Mesenchymal stem cell (in vitro differentiated cells and primary cell): Measurements from ENCODE around the gene KCNT1.

Source experiments
- DNase-seq: peaks from one replicate; pipeline ENCODE4 v3.0.0-alpha.2; 2013
- H2AFZ ChIP-seq: one replicate; pipeline ENCODE4 v1.6.1; 2013; ENCODE audit warnings: low read depth, mild to moderate bottlenecking, control low read depth, inconsistent platforms, low read length, moderate library complexity
- H2AK5ac ChIP-seq: 2 replicates; pipeline ENCODE4 v1.6.1; 2013; ENCODE audit warnings: low read length, moderate library complexity, mild to moderate bottlenecking, inconsistent platforms; ENCODE audit not compliant: severe bottlenecking
- H2BK120ac ChIP-seq: one replicate; pipeline ENCODE4 v1.6.1; 2013; ENCODE audit warnings: low read depth, mild to moderate bottlenecking, inconsistent platforms, low read length, moderate library complexity
- H2BK12ac ChIP-seq, 2 experiments: one replicate each; pipeline ENCODE4 v1.6.1; 2013; ENCODE audit warnings: inconsistent platforms in 2 of 2, low read length in 2 of 2, mild to moderate bottlenecking in 2 of 2, moderate library complexity in 2 of 2, control low read depth in 1 of 2
- H2BK15ac ChIP-seq: one replicate; pipeline ENCODE4 v1.6.1; 2013; ENCODE audit warnings: mild to moderate bottlenecking, low read depth, inconsistent platforms; ENCODE audit not compliant: poor library complexity, severe bottlenecking
- H2BK5ac ChIP-seq: 2 replicates; pipeline ENCODE4 v1.6.1; 2013; ENCODE audit warnings: low read depth, mild to moderate bottlenecking, low read length, control low read depth, inconsistent platforms; ENCODE audit not compliant: poor library complexity, severe bottlenecking
- H3K14ac ChIP-seq, 2 experiments: one replicate each; pipeline ENCODE4 v1.6.1; 2013; ENCODE audit warnings: inconsistent platforms in 2 of 2, low read length in 2 of 2, control low read depth in 1 of 2, mild to moderate bottlenecking in 1 of 2, moderate library complexity in 1 of 2
- H3K18ac ChIP-seq, 2 experiments: one replicate each; pipeline ENCODE4 v1.6.1; 2013; ENCODE audit warnings: inconsistent platforms in 2 of 2, low read length in 2 of 2, control low read depth in 1 of 2, low read depth in 1 of 2, mild to moderate bottlenecking in 1 of 2
- H3K23ac ChIP-seq, 2 experiments: one replicate each; pipeline ENCODE4 v1.6.1; 2013; ENCODE audit warnings: inconsistent platforms in 2 of 2, low read length in 2 of 2, mild to moderate bottlenecking in 2 of 2, moderate library complexity in 2 of 2, control low read depth in 1 of 2
- H3K27ac ChIP-seq: 2 replicates; pipeline ENCODE4 v1.5.1; 2013; ENCODE audit warnings: mild to moderate bottlenecking, moderate library complexity, low read length, control low read depth, inconsistent platforms; ENCODE audit not compliant: poor library complexity, severe bottlenecking
- H3K27me3 ChIP-seq, 2 experiments: 2 replicates each; pipeline versions ENCODE4 v1.6.1 to v1.7.0; 2013; ENCODE audit warnings: low read length in 2 of 2, mild to moderate bottlenecking in 2 of 2, moderate library complexity in 2 of 2, control low read depth in 1 of 2, inconsistent platforms in 1 of 2; ENCODE audit not compliant: control insufficient read depth in 1 of 2, insufficient read depth in 1 of 2
- H3K36me3 ChIP-seq, 2 experiments: 2 replicates each; pipeline versions ENCODE4 v1.6.1 to v1.7.0; 2013; ENCODE audit warnings: low read length in 2 of 2, control low read depth in 1 of 2, inconsistent platforms in 1 of 2, low read depth in 1 of 2, mild to moderate bottlenecking in 1 of 2; ENCODE audit not compliant: insufficient read depth in 2 of 2, control insufficient read depth in 1 of 2
- H3K4ac ChIP-seq, 2 experiments: one replicate each; pipeline ENCODE4 v1.6.1; 2013; ENCODE audit warnings: inconsistent platforms in 2 of 2, low read length in 2 of 2, mild to moderate bottlenecking in 2 of 2, moderate library complexity in 2 of 2, control low read depth in 1 of 2, low read depth in 1 of 2
- H3K4me1 ChIP-seq: 2 replicates; pipeline ENCODE4 v1.6.1; 2013; ENCODE audit warnings: low read depth, low read length, control low read depth; ENCODE audit not compliant: control insufficient read depth, insufficient read depth
- H3K4me2 ChIP-seq: 2 replicates; pipeline ENCODE4 v1.6.1; 2013; ENCODE audit warnings: low read length, mild to moderate bottlenecking, inconsistent platforms; ENCODE audit not compliant: poor library complexity, severe bottlenecking
- H3K4me3 ChIP-seq, 2 experiments: 2 replicates each; pipeline versions ENCODE4 v1.5.1 to v1.7.0; 2013; ENCODE audit warnings: low read length in 2 of 2, mild to moderate bottlenecking in 2 of 2, control low read depth in 1 of 2, low read depth in 1 of 2; ENCODE audit not compliant: insufficient read depth in 1 of 2
- H3K79me1 ChIP-seq: replicated peaks from 2 replicates; pipeline ENCODE4 v1.6.1; 2013; ENCODE audit warnings: mild to moderate bottlenecking, control low read depth, low read length, inconsistent platforms; ENCODE audit not compliant: poor library complexity, severe bottlenecking
- H3K9ac ChIP-seq: 2 replicates; pipeline ENCODE4 v1.7.0; 2013; ENCODE audit warnings: mild to moderate bottlenecking, low read length, moderate library complexity
- H3K9me3 ChIP-seq: 2 replicates; pipeline ENCODE4 v1.7.0; 2013; ENCODE audit warnings: mild to moderate bottlenecking, low read length; ENCODE audit not compliant: control insufficient read depth
- H4K8ac ChIP-seq: one replicate; pipeline ENCODE4 v1.6.1; 2013; ENCODE audit warnings: inconsistent platforms, mild to moderate bottlenecking, low read length, moderate library complexity
- H4K91ac ChIP-seq: one replicate; pipeline ENCODE4 v1.6.1; 2013; ENCODE audit warnings: mild to moderate bottlenecking, low read length, inconsistent platforms
- WGBS: methylation state at CpG from one replicate; pipeline ENCODE4 v1.1.7; 2013; ENCODE audit warnings: mixed read lengths; 5-methylcytosine and 5-hydroxymethylcytosine counted together

The KCNT1 gene

DNA sequence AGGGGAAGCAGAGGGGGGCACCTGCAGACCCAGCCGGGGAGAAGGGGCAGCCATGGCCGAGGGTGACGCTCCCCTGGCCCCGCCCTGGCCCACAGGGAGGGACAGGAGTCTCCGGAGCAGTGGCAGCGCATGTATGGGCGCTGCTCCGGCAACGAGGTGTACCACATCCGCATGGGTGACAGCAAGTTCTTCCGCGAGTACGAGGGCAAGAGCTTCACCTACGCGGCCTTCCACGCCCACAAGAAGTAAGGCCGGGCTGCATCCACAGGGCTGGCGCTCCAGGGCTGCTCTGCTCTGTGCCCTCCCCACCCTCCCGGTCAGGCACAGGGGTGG lies 68.2 kb downstream of the KCNT1 start:
- Histone ChIP-seq H3K36me3 (no peaks in the 10 kb centered on the region), H3K14ac (no peak overlapping the region), H3K79me1 (no peaks in the 10 kb centered on the region), H3K9me3 (peaks cover 9% of the 10 kb centered on the region), H2BK12ac (no peak overlapping the region), H3K4me1 (peaks cover 2% of the 10 kb centered on the region), H3K9ac (no peak overlapping the region), H4K91ac (no peak overlapping the region), H2BK120ac (no peak overlapping the region), H2BK5ac (no peak overlapping the region), H3K4me2 (no peak overlapping the region), H3K23ac (no peak overlapping the region), H4K8ac (no peak overlapping the region), H3K4ac (no peak overlapping the region), H2AK5ac (no peak overlapping the region), H3K18ac (no peak overlapping the region), H3K27me3 (peaks cover 0 to 4% of the 10 kb centered on the region in 2 experiments), H2AFZ (no peak overlapping the region), H3K27ac (no peak overlapping the region), H3K4me3 (no peak overlapping the region), H2BK15ac (no peak overlapping the region)
- WGBS = 89% methylated on average over 19 of the region's 19 CpGs
- no peak for DNase-seq

DNA sequence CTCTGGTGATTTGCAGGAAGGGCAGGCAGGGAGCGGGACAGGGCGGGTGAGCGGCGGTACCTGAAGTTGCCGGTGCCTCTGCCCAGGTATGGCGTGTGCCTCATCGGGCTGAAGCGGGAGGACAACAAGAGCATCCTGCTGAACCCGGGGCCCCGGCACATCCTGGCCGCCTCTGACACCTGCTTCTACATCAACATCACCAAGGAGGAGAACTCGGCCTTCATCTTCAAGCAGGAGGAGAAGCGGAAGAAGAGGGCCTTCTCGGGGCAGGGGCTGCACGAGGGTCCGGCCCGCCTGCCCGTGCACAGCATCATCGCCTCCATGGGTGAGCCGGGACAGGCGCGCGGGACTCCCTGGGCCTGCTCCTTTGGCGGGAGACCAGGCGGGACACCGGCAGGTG lies 68.8 kb downstream of the KCNT1 start:
- no peak overlapping the region for H3K14ac ChIP-seq
- no peak overlapping the region for H3K27ac ChIP-seq
- no peak for DNase-seq
- H3K4me1 ChIP-seq = peaks cover 2% of the 10 kb centered on the region
- no peak overlapping the region for H4K91ac ChIP-seq
- no peak overlapping the region for H2AFZ ChIP-seq
- no peak overlapping the region for H3K4me2 ChIP-seq
- 91% methylated on average over 26 of the region's 26 CpGs for WGBS
- no peak overlapping the region for H2BK12ac ChIP-seq
- H3K18ac ChIP-seq = no peak overlapping the region
- no peak overlapping the region for H2AK5ac ChIP-seq
- H3K4ac ChIP-seq = no peak overlapping the region
- no peak overlapping the region for H4K8ac ChIP-seq
- H3K23ac ChIP-seq = no peak overlapping the region
- no peak overlapping the region for H2BK120ac ChIP-seq
- no peak overlapping the region for H3K9ac ChIP-seq
- no peak overlapping the region for H2BK15ac ChIP-seq
- no peak overlapping the region for H2BK5ac ChIP-seq
- no peaks in the 10 kb centered on the region for H3K79me1 ChIP-seq
- H3K4me3 ChIP-seq = no peak overlapping the region
- H3K27me3 ChIP-seq = peaks cover 0 to 4% of the 10 kb centered on the region in 2 experiments
- H3K36me3 ChIP-seq = no peaks in the 10 kb centered on the region
- peaks cover 8% of the 10 kb centered on the region for H3K9me3 ChIP-seq

DNA sequence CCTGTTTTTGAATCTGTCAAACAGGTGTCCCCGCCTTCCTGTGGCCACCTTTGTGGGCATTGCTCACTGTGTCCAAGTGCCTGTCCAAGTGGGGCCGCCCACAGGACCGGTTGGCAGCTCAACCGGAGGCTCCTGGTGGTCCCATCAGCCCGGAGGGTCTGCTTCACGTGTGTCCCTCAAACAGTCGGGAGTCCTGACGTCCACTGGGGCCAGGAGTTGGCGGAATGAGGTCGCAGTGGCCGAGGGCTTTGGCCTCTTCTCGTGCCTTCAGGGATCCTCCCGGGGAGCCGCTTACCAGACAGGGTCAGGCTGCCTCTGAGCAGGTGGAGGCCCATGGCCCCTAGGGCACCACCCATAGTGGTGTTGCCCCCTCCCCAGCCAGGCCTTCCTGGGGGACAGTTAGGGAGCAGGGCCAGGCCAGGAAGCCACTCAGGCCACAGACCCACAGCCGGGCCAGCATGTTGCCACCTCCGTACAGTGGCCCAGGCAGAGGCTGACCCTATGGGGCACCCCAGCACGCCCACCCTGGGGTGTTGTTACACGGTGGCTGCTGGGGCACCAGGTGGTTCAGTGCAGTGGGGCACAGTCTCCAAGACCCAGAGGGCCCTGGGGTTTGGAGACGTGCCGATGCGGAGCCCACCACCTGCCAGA lies 69.5 kb downstream of the KCNT1 start:
- H2AFZ ChIP-seq = no peak overlapping the region
- no peak overlapping the region for H3K23ac ChIP-seq
- WGBS = 90% methylated on average over 21 of the region's 21 CpGs
- H4K8ac ChIP-seq = no peak overlapping the region
- H3K27ac ChIP-seq = no peak overlapping the region
- no peak overlapping the region for H3K4me2 ChIP-seq
- H3K18ac ChIP-seq = no peak overlapping the region
- H3K4me1 ChIP-seq = peaks cover 2% of the 10 kb centered on the region
- DNase-seq = no peak
- no peak overlapping the region for H2BK12ac ChIP-seq
- no peak overlapping the region for H3K4me3 ChIP-seq
- no peak overlapping the region for H2BK15ac ChIP-seq
- H3K4ac ChIP-seq = no peak overlapping the region
- peaks cover 4% of the 10 kb centered on the region for H3K9me3 ChIP-seq
- no peaks in the 10 kb centered on the region for H3K36me3 ChIP-seq
- H3K14ac ChIP-seq = no peak overlapping the region
- H3K9ac ChIP-seq = no peak overlapping the region
- peaks cover 0 to 4% of the 10 kb centered on the region in 2 experiments for H3K27me3 ChIP-seq
- no peak overlapping the region for H2AK5ac ChIP-seq
- H4K91ac ChIP-seq = no peak overlapping the region
- H2BK5ac ChIP-seq = no peak overlapping the region
- H3K79me1 ChIP-seq = no peaks in the 10 kb centered on the region
- no peak overlapping the region for H2BK120ac ChIP-seq

DNA sequence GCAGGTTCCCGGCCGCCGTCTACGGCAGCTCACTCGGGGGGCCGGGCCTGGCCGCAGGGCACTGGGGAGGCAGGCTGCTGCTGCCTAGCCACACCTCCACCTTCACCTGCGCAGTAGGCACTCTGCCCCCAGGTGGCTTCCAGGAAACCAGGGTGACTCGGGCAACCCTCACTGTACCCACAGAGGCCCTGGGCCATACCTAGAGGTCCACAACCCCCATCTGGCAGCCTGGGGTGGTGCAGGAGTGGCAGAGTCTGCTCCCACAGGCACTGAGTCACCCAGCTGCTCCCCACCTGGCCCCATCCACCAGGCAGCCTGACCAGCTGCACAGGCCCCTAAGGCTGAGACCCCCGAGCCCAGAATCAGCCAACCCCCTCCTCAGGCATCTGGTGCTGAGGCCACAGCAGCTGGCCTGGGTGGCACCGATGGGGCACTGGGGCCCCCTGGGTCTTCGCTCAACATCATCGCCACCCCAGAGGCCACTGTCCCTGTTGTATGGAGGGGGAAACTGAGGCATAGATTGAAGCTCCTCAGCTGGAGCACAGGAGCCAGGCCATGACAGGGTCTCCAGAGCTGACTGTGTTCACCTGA lies 70.2 kb downstream of the KCNT1 start:
- no peak for DNase-seq
- Histone ChIP-seq H3K4ac (no peak overlapping the region), H2BK15ac (no peak overlapping the region), H3K23ac (no peak overlapping the region), H3K4me1 (peaks cover 2% of the 10 kb centered on the region), H2BK5ac (no peak overlapping the region), H3K9ac (no peak overlapping the region), H3K9me3 (no peaks in the 10 kb centered on the region), H3K18ac (no peak overlapping the region), H2BK12ac (no peak overlapping the region), H3K79me1 (no peaks in the 10 kb centered on the region), H3K27me3 (peaks cover 0 to 4% of the 10 kb centered on the region in 2 experiments), H3K36me3 (no peaks in the 10 kb centered on the region), H3K27ac (no peak overlapping the region), H4K8ac (no peak overlapping the region), H4K91ac (no peak overlapping the region), H3K14ac (no peak overlapping the region), H2AFZ (no peak overlapping the region), H2AK5ac (no peak overlapping the region), H3K4me2 (no peak overlapping the region), H2BK120ac (no peak overlapping the region), H3K4me3 (no peak overlapping the region)
- WGBS = 97% methylated on average over 12 of the region's 13 CpGs
